ENCODE measurements around the gene PI4KA. TPM values are rescaled to one million over a fixed set of nuclear protein-coding genes. Genes with fewer than 3 reads are reported as not detected.

The PI4KA gene
- total RNA-seq (100 to 1,000 TPM in 1 of 2 donors, 10 to 100 TPM in 1; 54.7 to 107 TPM), polyA plus RNA-seq (10 to 100 TPM; 35.4 to 45.8 TPM)
- long read RNA-seq, donor 1, full-length matches to known transcripts = 2 of 77 reads
- long read RNA-seq, donor 1, partial matches to known transcripts = 53 of 77 reads
- long read RNA-seq, donor 1, other reads (novel, unspliced or antisense) = 22 of 77 reads
- long read RNA-seq, donor 2, partial matches to known transcripts = 0 of 1 reads
- long read RNA-seq, donor 2, other reads (novel, unspliced or antisense) = 0 of 1 reads
- long read RNA-seq, donor 3, partial matches to known transcripts = 10 of 10 reads
- long read RNA-seq, donor 3, other reads (novel, unspliced or antisense) = 0 of 10 reads
- long read RNA-seq, donor 4, partial matches to known transcripts = 17 of 17 reads
- long read RNA-seq, donor 4, other reads (novel, unspliced or antisense) = 0 of 17 reads
- long read RNA-seq, donor 5, partial matches to known transcripts = 55 of 73 reads
- long read RNA-seq, donor 5, other reads (novel, unspliced or antisense) = 16 of 73 reads

- no peaks in the 10 kb centered on the region for H3K27me3 ChIP-seq (ENCODE audit: control insufficient read depth in 3 of 3, insufficient read depth in 3 of 3, low read length in 2 of 3)
- ATAC-seq (ENCODE audit: insufficient read depth, low FRiP score) = peak; percentile 97
- H3K9me3 ChIP-seq (ENCODE audit: control insufficient read depth in 4 of 4, insufficient read depth in 3 of 4, low read length in 3 of 4) = no peaks in the 10 kb centered on the region
- 0% methylated on average over 73 to 100 of the region's 100 CpGs for WGBS, 2 donors
- TF ChIP-seq CTCF (IDR thresholded peaks at IDR 0.05; ENCODE audit: control extremely low read depth, extremely low read depth) = no peak
- peak within 1 kb of the TSS in 1 of 2 donors; percentile 76 for H3K9ac ChIP-seq (ENCODE audit: insufficient read depth in 1 of 2, low read length in 2 of 2)
- peak; percentile 98 to 99 (median 98) for DNase-seq
- H3K27ac ChIP-seq (ENCODE audit: low read depth in 1 of 2, low read length in 1 of 2) = peak within 1 kb of the TSS; percentile 91 to 95
- peaks cover 6 to 24% (median 14%) of the 10 kb centered on the region in 5 donors for H3K4me1 ChIP-seq (ENCODE audit: control insufficient read depth in 5 of 5, insufficient read depth in 5 of 5, low read length in 5 of 5)
- H3K36me3 ChIP-seq (ENCODE audit: control insufficient read depth in 4 of 4, insufficient read depth in 4 of 4, low read length in 4 of 4) = peaks cover 0 to 2% (median 0%) of the 10 kb centered on the region in 4 donors
- peak within 1 kb of the TSS; percentile 85 for H3K4me3 ChIP-seq
Measured at GRCh38 chr22:20858615-20859416, at the start of gene PI4KA, which contains the start of gene SNAP29. TSS of gene PI4KA (minus strand) at chr22:20858811. CDS start at chr22:20858725, 86 bp downstream. TSS of gene SNAP29 (plus strand) at chr22:20859007. CDS start at chr22:20859111, 104 bp downstream.

GRCh38 chr22:20906387-20906767 is 47.8 kb upstream of the PI4KA start:
- no peak overlapping the region for H3K4me3 ChIP-seq
- no peak for TF ChIP-seq CTCF (IDR thresholded peaks at IDR 0.05; ENCODE audit: control extremely low read depth, extremely low read depth)
- 84 to 90% methylated on average over 3 of the region's 3 CpGs for WGBS, 2 donors
- ATAC-seq (ENCODE audit: insufficient read depth, low FRiP score) = no peak
- no peaks in the 10 kb centered on the region for H3K36me3 ChIP-seq (ENCODE audit: control insufficient read depth in 4 of 4, insufficient read depth in 4 of 4, low read length in 4 of 4)
- H3K9ac ChIP-seq (ENCODE audit: insufficient read depth in 1 of 2, low read length in 2 of 2) = no peak overlapping the region
- no peaks in the 10 kb centered on the region for H3K9me3 ChIP-seq (ENCODE audit: control insufficient read depth in 4 of 4, insufficient read depth in 3 of 4, low read length in 3 of 4)
- H3K27ac ChIP-seq (ENCODE audit: low read depth in 1 of 2, low read length in 1 of 2) = no peak overlapping the region
- H3K4me1 ChIP-seq (ENCODE audit: control insufficient read depth in 5 of 5, insufficient read depth in 5 of 5, low read length in 5 of 5) = peaks cover 0 to 4% (median 0%) of the 10 kb centered on the region in 5 donors
- H3K27me3 ChIP-seq (ENCODE audit: control insufficient read depth in 3 of 3, insufficient read depth in 3 of 3, low read length in 2 of 3) = no peaks in the 10 kb centered on the region
- DNase-seq = no peak

GRCh38 chr22:20905415-20906386 is 47.1 kb upstream of the PI4KA start:
- 61 to 67% methylated on average over 4 of the region's 4 CpGs for WGBS, 2 donors
- H3K36me3 ChIP-seq (ENCODE audit: control insufficient read depth in 4 of 4, insufficient read depth in 4 of 4, low read length in 4 of 4) = no peaks in the 10 kb centered on the region
- H3K27me3 ChIP-seq (ENCODE audit: control insufficient read depth in 3 of 3, insufficient read depth in 3 of 3, low read length in 2 of 3) = no peaks in the 10 kb centered on the region
- no peak overlapping the region for H3K9ac ChIP-seq (ENCODE audit: insufficient read depth in 1 of 2, low read length in 2 of 2)
- H3K4me3 ChIP-seq = no peak overlapping the region
- DNase-seq (no peak), ATAC-seq (ENCODE audit: insufficient read depth, low FRiP score) (no peak)
- peaks cover 0 to 4% (median 0%) of the 10 kb centered on the region in 5 donors for H3K4me1 ChIP-seq (ENCODE audit: control insufficient read depth in 5 of 5, insufficient read depth in 5 of 5, low read length in 5 of 5)
- H3K27ac ChIP-seq (ENCODE audit: low read depth in 1 of 2, low read length in 1 of 2) = no peak overlapping the region
- no peaks in the 10 kb centered on the region for H3K9me3 ChIP-seq (ENCODE audit: control insufficient read depth in 4 of 4, insufficient read depth in 3 of 4, low read length in 3 of 4)
- no peak for TF ChIP-seq CTCF (IDR thresholded peaks at IDR 0.05; ENCODE audit: control extremely low read depth, extremely low read depth)

Measured in lung (tissue), 16 donors.